ENCODE results near the gene VWA5B2. TPM values are rescaled to one million over a fixed set of nuclear protein-coding genes. Genes with fewer than 3 reads are reported as not detected.

Gene VWA5B2
- total and polyA plus RNA-seq, 2 of the 4 experiments (the other 2 are of a cell fraction): not detected

- WGBS, 2 experiments (ENCODE audit: extremely low coverage in 2 of 2, insufficient read length in 1 of 2): no CpG with 5 or more reads among the region's 5 CpGs
- Histone ChIP-seq H3K9me1 (ENCODE audit: insufficient read depth, low read length) (no peaks in the 10 kb centered on the region), H2BK15ac (ENCODE audit: low read depth, low read length) (no peak overlapping the region), H3K4me1 (ENCODE audit: control insufficient read depth, insufficient read depth, low read length) (no peaks in the 10 kb centered on the region), H3K36me3 (ENCODE audit: control insufficient read depth, insufficient read depth, low read length) (no peaks in the 10 kb centered on the region), H4K91ac (ENCODE audit: insufficient read depth, low read depth, low read length) (no peak overlapping the region), H3K9ac (ENCODE audit: low read depth, low read length) (no peak overlapping the region), H3K27me3 (ENCODE audit: control insufficient read depth, insufficient read depth, low read length) (peaks cover 14% of the 10 kb centered on the region), H3K4me2 (ENCODE audit: low read depth, low read length) (no peak overlapping the region), H3K23ac (ENCODE audit: low read depth, low read length) (no peak overlapping the region), H3K18ac (ENCODE audit: low read depth, low read length) (no peak overlapping the region), H2AFZ (replicated peaks; ENCODE audit: low read length, poor library complexity) (no peak overlapping the region), H3K27ac (ENCODE audit: insufficient read depth, low read length) (no peak overlapping the region), H2AK5ac (ENCODE audit: low read depth, low read length) (no peak overlapping the region), H4K5ac (ENCODE audit: low read depth, low read length) (no peak overlapping the region), H3K56ac (ENCODE audit: extremely low read depth, insufficient read depth, low read length) (no peak overlapping the region), H2AK9ac (replicated peaks; ENCODE audit: low read depth, low read length, poor library complexity) (no peak overlapping the region), H3K4ac (ENCODE audit: low read depth, low read length) (no peak overlapping the region), H3K14ac (replicated peaks; ENCODE audit: low read depth, low read length) (no peak overlapping the region), H3K4me3 (ENCODE audit: insufficient read depth, low read depth, low read length) (no peak overlapping the region), H4K20me1 (ENCODE audit: insufficient read depth, low read length) (no peaks in the 10 kb centered on the region), H2BK5ac (ENCODE audit: low read depth, low read length, poor library complexity, severe bottlenecking) (no peak overlapping the region), H3K79me1 (ENCODE audit: low read depth in 1 of 2, low read length in 2 of 2) (no peaks in the 10 kb centered on the region), H2BK120ac (ENCODE audit: low read depth, low read length) (no peak overlapping the region), H4K8ac (ENCODE audit: low read depth in 2 of 2, low read length in 2 of 2) (no peak overlapping the region), H3K9me3 (ENCODE audit: control insufficient read depth, insufficient read depth, low read length) (no peaks in the 10 kb centered on the region), H2BK20ac (ENCODE audit: low read depth, low read length) (no peak overlapping the region)
- dilution Hi-C loops (cut with HindIII; ENCODE audit: low sequenced_read_pairs, unreplicated experiment) (no loop called here), in situ Hi-C loops (cut with MboI; ENCODE audit: low sequenced_read_pairs) (no loop called here), intact Hi-C loops (cut with micrococcal nuclease) (no loop called here)
- no peak for ATAC-seq (ENCODE audit: low read depth)
- TF ChIP-seq MAFK (IDR thresholded peaks at IDR 0.05; ENCODE audit: low read depth, low read length) (no peak), RCOR1 (IDR thresholded peaks at IDR 0.05; ENCODE audit: insufficient replicate concordance, low read length) (no peak), ELK1 (IDR thresholded peaks at IDR 0.05; ENCODE audit: borderline replicate concordance, low read depth, low read length) (no peak), NFE2L2 (IDR thresholded peaks at IDR 0.05; ENCODE audit: low read depth, low read length) (no peak), USF2 (IDR thresholded peaks at IDR 0.05; ENCODE audit: low read depth, low read length) (no peak), RFX5 (IDR thresholded peaks at IDR 0.05; ENCODE audit: low read depth, low read length) (no peak), RAD21 (IDR thresholded peaks at IDR 0.05; ENCODE audit: low read length) (no peak)
- CTCF ChIA-PET: interaction anchor here (0.8 kb wide), 2 partner anchors 15 to 17 kb away, joined by 3 read pairs; no protein-coding TSS in a partner anchor
- POLR2A ChIA-PET (ENCODE audit: unreplicated experiment): no interaction called here
- DNase-seq: no peak
- no TSS peak for BruUV-seq (replicated peaks)
Observed at GRCh38 chr3:184211297-184211696, 18.1 kb upstream of the VWA5B2 start.
